ENCODE measurements around the gene ATP1A4. TPM values are rescaled to one million over a fixed set of nuclear protein-coding genes. Genes with fewer than 3 reads are reported as not detected.
"Not testable (repeated sequence)": the region's sequence is repeated elsewhere in the genome, so short reads cannot be mapped to it uniquely, and the experiment has no call there.

ATP1A4 gene
- total RNA-seq, 4 donors from 2014 or later: 0.07 to 0.47 TPM; not detected in 2

GRCh38 chr1:160125746-160126145, 25.7 kb upstream of the ATP1A4 start:
- peaks cover 92 to 96% of the 10 kb centered on the region in 2 donors for H3K4me1 ChIP-seq

GRCh38 chr1:160126342-160126741, 25.1 kb upstream of the ATP1A4 start:
- peaks cover 92 to 96% of the 10 kb centered on the region in 2 donors for H3K4me1 ChIP-seq
- DNase-seq: peak in 1 of 2 donors; percentile 30
- in situ Hi-C loops (cut with MboI; ENCODE audit: low sequenced_read_pairs in 4 of 4); H3K27me3 ChIP-seq; H3K9me3 ChIP-seq; intact Hi-C loops (cut with DNase I; ENCODE audit: low total_unique reads); ATAC-seq: not testable (repeated sequence)
- H3K27ac ChIP-seq: peak overlapping the region; percentile 92 to 100 (median 98)
- peaks cover 0 to 67% of the 10 kb centered on the region in 2 donors for H3K36me3 ChIP-seq
- peak overlapping the region in 1 of 4 donors; percentile 15 for H3K4me3 ChIP-seq

More at GRCh38 chr1:160125746-160126145, 25.7 kb upstream of the ATP1A4 start:
- TF ChIP-seq POLR2A (IDR thresholded peaks at IDR 0.05) (no peak), CTCF (IDR thresholded peaks at IDR 0.05 in 4 of 5, conservative IDR thresholded peaks at IDR 0.05 in 1 of 5) (no peak)
- ATAC-seq (no peak), DNase-seq (peak in 1 of 2 donors; percentile 62)
- intact Hi-C loops (cut with DNase I; ENCODE audit: low total_unique reads): no loop called here
- Histone ChIP-seq H3K9me3 (no peaks in the 10 kb centered on the region), H3K36me3 (peaks cover 0 to 68% of the 10 kb centered on the region in 2 donors), H3K27me3 (no peaks in the 10 kb centered on the region), H3K4me3 (peak overlapping the region in 1 of 4 donors; percentile 15), H3K27ac (peak overlapping the region; percentile 92 to 100 (median 98))
- in situ Hi-C loops (cut with MboI; ENCODE audit: low sequenced_read_pairs in 4 of 4): no loop called here

- no peaks in the 10 kb centered on the region for H3K9me3 ChIP-seq
- H3K27ac ChIP-seq: peak overlapping the region; percentile 92 to 100 (median 98)
- peaks cover 91 to 93% of the 10 kb centered on the region in 2 donors for H3K4me1 ChIP-seq
- peak in 1 of 2 donors; percentile 60 for DNase-seq
- H3K36me3 ChIP-seq: peaks cover 0 to 56% of the 10 kb centered on the region in 2 donors
- H3K27me3 ChIP-seq: no peaks in the 10 kb centered on the region
- intact Hi-C loops (cut with DNase I; ENCODE audit: low total_unique reads) (no loop called here), in situ Hi-C loops (cut with MboI; ENCODE audit: low sequenced_read_pairs in 4 of 4) (no loop called here)
- ATAC-seq: no peak
- TF ChIP-seq CTCF (IDR thresholded peaks at IDR 0.05 in 4 of 5, conservative IDR thresholded peaks at IDR 0.05 in 1 of 5) (no peak), POLR2A (IDR thresholded peaks at IDR 0.05) (no peak)
- H3K4me3 ChIP-seq: peak overlapping the region in 3 of 4 donors; percentile 4 to 12 (median 4)
These were observed 24.0 kb upstream of the ATP1A4 start for GRCh38 chr1:160127381-160127780.

- in situ Hi-C loops (cut with MboI; ENCODE audit: low sequenced_read_pairs in 4 of 4) (no loop called here), intact Hi-C loops (cut with DNase I; ENCODE audit: low total_unique reads) (no loop called here)
- Histone ChIP-seq H3K4me1 (peaks cover 92 to 93% of the 10 kb centered on the region in 2 donors), H3K27ac (peak overlapping the region; percentile 92 to 100 (median 98)), H3K27me3 (no peaks in the 10 kb centered on the region), H3K36me3 (peaks cover 0 to 51% of the 10 kb centered on the region in 2 donors), H3K4me3 (peak overlapping the region; percentile 9 to 41 (median 38)), H3K9me3 (no peaks in the 10 kb centered on the region)
- ATAC-seq: peak; percentile 45 to 53
- no peak for TF ChIP-seq CTCF (IDR thresholded peaks at IDR 0.05 in 4 of 5, conservative IDR thresholded peaks at IDR 0.05 in 1 of 5)
- TF ChIP-seq POLR2A (IDR thresholded peaks at IDR 0.05): peak; percentile 66 to 85
- peak; percentile 85 to 92 for DNase-seq
These were observed 23.4 kb upstream of the ATP1A4 start for GRCh38 chr1:160127865-160128523.

- no peak for DNase-seq
- Histone ChIP-seq H3K4me1 (peaks cover 91 to 93% of the 10 kb centered on the region in 2 donors), H3K4me3 (peak overlapping the region; percentile 9 to 41 (median 38)), H3K36me3 (peaks cover 0 to 57% of the 10 kb centered on the region in 2 donors), H3K27me3 (no peaks in the 10 kb centered on the region), H3K9me3 (no peaks in the 10 kb centered on the region), H3K27ac (peak overlapping the region; percentile 92 to 100 (median 98))
- TF ChIP-seq POLR2A (IDR thresholded peaks at IDR 0.05) (no peak), CTCF (IDR thresholded peaks at IDR 0.05 in 4 of 5, conservative IDR thresholded peaks at IDR 0.05 in 1 of 5) (no peak)
- in situ Hi-C loops (cut with MboI; ENCODE audit: low sequenced_read_pairs in 4 of 4) (no loop called here), intact Hi-C loops (cut with DNase I; ENCODE audit: low total_unique reads) (no loop called here)
- ATAC-seq: no peak
These were observed 22.8 kb upstream of the ATP1A4 start for GRCh38 chr1:160128636-160129035.

All from gastrocnemius medialis (tissue), 4 donors.